GM18517 (cell line): ENCODE results near the gene USP51.
"Not testable (repeated sequence)": the region's sequence is repeated elsewhere in the genome, so short reads cannot be mapped to it uniquely, and the experiment has no call there.

ENCODE experiments used
- ATAC-seq: cut with Tn5 transposase; IDR thresholded peaks from one replicate; pipeline ENCODE4 v1.9.1; 2021; ENCODE audit warnings: mild to moderate bottlenecking, moderate library complexity; ENCODE audit not compliant: unreplicated experiment

USP51 gene

DNA sequence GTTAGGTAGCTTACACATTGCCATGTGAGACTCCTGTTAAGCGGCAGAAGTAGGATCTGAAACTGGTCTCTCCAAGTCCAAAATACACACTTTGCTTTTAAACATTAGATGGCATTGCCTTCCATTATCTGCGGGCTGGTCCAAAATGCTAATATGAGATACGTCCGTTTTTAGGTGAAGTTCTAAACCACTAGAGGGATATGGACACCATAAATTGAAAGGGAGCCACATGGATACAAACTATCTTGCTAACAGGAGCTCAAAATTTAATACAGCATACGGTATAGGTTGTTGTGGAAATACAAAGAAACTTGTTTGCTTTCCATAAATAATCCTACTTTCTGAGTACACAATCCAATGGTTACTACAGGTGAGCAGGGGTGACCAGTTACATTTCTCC, 23.9 kb downstream of the USP51 start:
- not testable (repeated sequence) for ATAC-seq

- ATAC-seq = not testable (repeated sequence)
These were observed 24.5 kb downstream of the USP51 start for GRCh38 chrX:55465108-55465507.

- not testable (repeated sequence) for ATAC-seq
These were observed 25.6 kb downstream of the USP51 start for GRCh38 chrX:55464050-55464449.

- ATAC-seq = not testable (repeated sequence)
These were observed 29.7 kb downstream of the USP51 start for GRCh38 chrX:55459926-55460325.

GRCh38 chrX:55459426-55459825, 30.2 kb downstream of the USP51 start:
- ATAC-seq = not testable (repeated sequence)

GRCh38 chrX:55455708-55456107, 33.9 kb downstream of the USP51 start:
- ATAC-seq = not testable (repeated sequence)

GRCh38 chrX:55452833-55453124, 36.9 kb downstream of the USP51 start:
- peak; percentile 16 for ATAC-seq

GRCh38 chrX:55451990-55452832, 37.4 kb downstream of the USP51 start, which contains the start of gene MAGEH1:
Gene MAGEH1 (plus strand): TSS chrX:55452127. CDS start chrX:55452375, 248 bp downstream.
- ATAC-seq = peak; percentile 95

DNA sequence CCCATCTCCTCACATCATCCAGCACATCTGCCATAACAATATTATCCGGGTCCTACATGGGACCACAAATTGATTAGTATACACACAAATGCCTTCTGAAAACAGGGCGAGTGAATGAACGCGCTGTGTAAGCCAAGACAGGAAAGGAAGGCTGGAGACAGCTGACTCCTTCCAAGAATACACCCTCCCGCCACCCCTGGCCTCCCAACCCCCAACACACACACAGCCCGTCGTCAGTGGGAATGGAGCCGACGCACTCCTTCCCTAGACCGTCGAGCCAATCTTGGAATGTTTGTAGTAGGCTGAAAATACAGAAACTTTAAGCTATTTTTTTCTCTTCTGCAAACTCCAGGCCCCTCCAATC, 38.0 kb downstream of the USP51 start:
- ATAC-seq = no peak

- no peak for ATAC-seq
These were observed 38.5 kb downstream of the USP51 start for GRCh38 chrX:55451141-55451540.

DNA sequence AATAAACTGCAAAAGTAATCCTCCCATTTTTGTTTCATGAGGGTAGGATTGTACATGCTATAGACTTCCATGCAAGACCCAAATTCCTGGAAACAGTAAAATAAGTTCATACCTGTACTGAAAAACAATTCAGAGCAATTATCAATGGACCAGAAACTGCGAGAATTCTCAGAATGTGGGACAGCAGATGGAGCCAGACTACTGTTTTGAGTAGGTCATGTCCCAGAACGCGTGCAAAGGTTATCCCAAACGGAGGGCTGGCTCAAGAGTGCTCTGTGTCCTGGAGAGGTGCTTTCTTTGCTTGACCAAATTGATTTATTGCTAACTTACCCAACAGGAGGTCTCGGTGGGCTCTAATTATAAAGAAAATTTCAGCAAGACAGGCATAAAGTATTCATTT, 39.4 kb downstream of the USP51 start:
- no peak for ATAC-seq

GRCh38 chrX:55443468-55443867, 46.2 kb downstream of the USP51 start:
- ATAC-seq = not testable (repeated sequence)
